ENCODE measurements around the gene KRT74.

DNA sequence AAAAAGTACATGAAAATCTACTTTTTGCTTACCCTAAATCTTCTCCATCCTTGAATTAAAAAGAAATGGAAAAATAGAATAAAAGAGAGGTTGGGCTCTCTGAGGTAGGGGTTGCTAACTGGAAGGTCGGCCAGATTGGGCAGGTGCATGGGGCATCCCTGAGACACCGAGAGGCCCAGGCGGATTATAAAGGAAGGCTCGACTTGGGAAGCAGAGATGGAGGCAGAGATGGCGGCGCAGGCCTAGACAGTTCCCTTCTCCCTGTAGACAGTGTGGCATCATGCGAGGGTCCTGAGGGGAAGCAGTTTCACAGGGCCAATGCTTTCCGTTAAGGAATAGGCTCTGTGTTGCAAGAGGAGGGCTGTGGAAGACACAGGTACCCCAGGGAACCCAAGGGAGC is 3.7 kb upstream of the KRT74 start:
- TF ChIP-seq POLR2A (IDR thresholded peaks at IDR 0.05) (no peak), EP300 (IDR thresholded peaks at IDR 0.05) (no peak)
- TF ChIP-seq, protein P1, sequence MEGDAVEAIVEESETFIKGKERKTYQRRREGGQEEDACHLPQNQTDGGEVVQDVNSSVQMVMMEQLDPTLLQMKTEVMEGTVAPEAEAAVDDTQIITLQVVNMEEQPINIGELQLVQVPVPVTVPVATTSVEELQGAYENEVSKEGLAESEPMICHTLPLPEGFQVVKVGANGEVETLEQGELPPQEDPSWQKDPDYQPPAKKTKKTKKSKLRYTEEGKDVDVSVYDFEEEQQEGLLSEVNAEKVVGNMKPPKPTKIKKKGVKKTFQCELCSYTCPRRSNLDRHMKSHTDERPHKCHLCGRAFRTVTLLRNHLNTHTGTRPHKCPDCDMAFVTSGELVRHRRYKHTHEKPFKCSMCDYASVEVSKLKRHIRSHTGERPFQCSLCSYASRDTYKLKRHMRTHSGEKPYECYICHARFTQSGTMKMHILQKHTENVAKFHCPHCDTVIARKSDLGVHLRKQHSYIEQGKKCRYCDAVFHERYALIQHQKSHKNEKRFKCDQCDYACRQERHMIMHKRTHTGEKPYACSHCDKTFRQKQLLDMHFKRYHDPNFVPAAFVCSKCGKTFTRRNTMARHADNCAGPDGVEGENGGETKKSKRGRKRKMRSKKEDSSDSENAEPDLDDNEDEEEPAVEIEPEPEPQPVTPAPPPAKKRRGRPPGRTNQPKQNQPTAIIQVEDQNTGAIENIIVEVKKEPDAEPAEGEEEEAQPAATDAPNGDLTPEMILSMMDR (IDR thresholded peaks at IDR 0.05) = no peak
